GM12872 (cell line): ENCODE results near the gene ENPEP.

Source experiments
- CTCF ChIP-seq: IDR thresholded peaks from 3 replicates; pipeline ENCODE4 v1.5.1; 2011; ENCODE audit warnings: low read depth, mild to moderate bottlenecking, low read length, moderate library complexity; ENCODE audit not compliant: insufficient read depth

The ENPEP gene

GRCh38 chr4:110480746-110481271 is 4.9 kb downstream of the ENPEP start:
- TF ChIP-seq CTCF, result no peak

GRCh38 chr4:110483516-110483915 is 7.6 kb downstream of the ENPEP start:
- no peak for TF ChIP-seq CTCF

- TF ChIP-seq CTCF, result no peak
Measured at GRCh38 chr4:110484029-110484428, 8.1 kb downstream of the ENPEP start.

- no peak for TF ChIP-seq CTCF
Measured at GRCh38 chr4:110484767-110485166, 8.8 kb downstream of the ENPEP start.

GRCh38 chr4:110485452-110485851 is 9.5 kb downstream of the ENPEP start:
- no peak for TF ChIP-seq CTCF

GRCh38 chr4:110486256-110486655 is 10.3 kb downstream of the ENPEP start:
- no peak for TF ChIP-seq CTCF

- no peak for TF ChIP-seq CTCF
Measured at GRCh38 chr4:110487873-110488272, 11.9 kb downstream of the ENPEP start.
